Measurements from ENCODE around the gene STXBP6. TPM values are rescaled to one million over a fixed set of nuclear protein-coding genes. Genes with fewer than 3 reads are reported as not detected.

The STXBP6 gene
- total and polyA plus RNA-seq, 10 of the 15 experiments (the other 5 are each of a cell fraction or from before 2014, with no cell fraction given), result 1.2 to 47.3 (median 1.9) TPM

DNA sequence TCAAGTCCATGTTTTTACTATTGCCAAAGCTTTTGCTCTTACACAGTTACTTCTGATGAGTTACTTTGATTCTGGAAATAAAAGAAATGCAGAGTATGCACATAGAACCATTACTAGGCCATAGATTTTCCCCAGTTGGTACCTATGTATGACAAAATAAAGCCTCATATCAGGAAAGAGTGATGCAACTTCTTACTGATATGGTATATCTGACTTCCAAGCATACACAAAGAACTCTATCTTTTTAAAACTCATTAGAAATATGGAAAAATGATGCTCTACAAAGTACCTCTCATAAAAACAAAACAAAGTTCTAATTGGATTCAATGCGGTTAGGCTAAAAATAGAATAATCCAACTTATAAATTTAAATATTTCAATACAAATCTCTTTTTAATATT, 92.1 kb downstream of the STXBP6 start:
- H3K27ac ChIP-seq (ENCODE audit: control insufficient read depth, insufficient read depth), result no peak overlapping the region
- no peaks in the 10 kb centered on the region for H3K79me2 ChIP-seq (ENCODE audit: control insufficient read depth, insufficient read depth, low read length)
- no peak for DNase-seq (ENCODE audit: low read depth, low spot score)
- no peak overlapping the region for H2AFZ ChIP-seq (ENCODE audit: control insufficient read depth, low read depth, low read length)
- no peak overlapping the region for H3K4me3 ChIP-seq
- no peaks in the 10 kb centered on the region for H3K36me3 ChIP-seq (ENCODE audit: control insufficient read depth in 2 of 2, insufficient read depth in 2 of 2, low read length in 1 of 2)
- TF ChIP-seq, protein P1, sequence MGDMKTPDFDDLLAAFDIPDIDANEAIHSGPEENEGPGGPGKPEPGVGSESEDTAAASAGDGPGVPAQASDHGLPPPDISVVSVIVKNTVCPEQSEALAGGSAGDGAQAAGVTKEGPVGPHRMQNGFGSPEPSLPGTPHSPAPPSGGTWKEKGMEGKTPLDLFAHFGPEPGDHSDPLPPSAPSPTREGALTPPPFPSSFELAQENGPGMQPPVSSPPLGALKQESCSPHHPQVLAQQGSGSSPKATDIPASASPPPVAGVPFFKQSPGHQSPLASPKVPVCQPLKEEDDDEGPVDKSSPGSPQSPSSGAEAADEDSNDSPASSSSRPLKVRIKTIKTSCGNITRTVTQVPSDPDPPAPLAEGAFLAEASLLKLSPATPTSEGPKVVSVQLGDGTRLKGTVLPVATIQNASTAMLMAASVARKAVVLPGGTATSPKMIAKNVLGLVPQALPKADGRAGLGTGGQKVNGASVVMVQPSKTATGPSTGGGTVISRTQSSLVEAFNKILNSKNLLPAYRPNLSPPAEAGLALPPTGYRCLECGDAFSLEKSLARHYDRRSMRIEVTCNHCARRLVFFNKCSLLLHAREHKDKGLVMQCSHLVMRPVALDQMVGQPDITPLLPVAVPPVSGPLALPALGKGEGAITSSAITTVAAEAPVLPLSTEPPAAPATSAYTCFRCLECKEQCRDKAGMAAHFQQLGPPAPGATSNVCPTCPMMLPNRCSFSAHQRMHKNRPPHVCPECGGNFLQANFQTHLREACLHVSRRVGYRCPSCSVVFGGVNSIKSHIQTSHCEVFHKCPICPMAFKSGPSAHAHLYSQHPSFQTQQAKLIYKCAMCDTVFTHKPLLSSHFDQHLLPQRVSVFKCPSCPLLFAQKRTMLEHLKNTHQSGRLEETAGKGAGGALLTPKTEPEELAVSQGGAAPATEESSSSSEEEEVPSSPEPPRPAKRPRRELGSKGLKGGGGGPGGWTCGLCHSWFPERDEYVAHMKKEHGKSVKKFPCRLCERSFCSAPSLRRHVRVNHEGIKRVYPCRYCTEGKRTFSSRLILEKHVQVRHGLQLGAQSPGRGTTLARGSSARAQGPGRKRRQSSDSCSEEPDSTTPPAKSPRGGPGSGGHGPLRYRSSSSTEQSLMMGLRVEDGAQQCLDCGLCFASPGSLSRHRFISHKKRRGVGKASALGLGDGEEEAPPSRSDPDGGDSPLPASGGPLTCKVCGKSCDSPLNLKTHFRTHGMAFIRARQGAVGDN (IDR thresholded peaks at IDR 0.05), result no peak
- TF ChIP-seq, protein P2, sequence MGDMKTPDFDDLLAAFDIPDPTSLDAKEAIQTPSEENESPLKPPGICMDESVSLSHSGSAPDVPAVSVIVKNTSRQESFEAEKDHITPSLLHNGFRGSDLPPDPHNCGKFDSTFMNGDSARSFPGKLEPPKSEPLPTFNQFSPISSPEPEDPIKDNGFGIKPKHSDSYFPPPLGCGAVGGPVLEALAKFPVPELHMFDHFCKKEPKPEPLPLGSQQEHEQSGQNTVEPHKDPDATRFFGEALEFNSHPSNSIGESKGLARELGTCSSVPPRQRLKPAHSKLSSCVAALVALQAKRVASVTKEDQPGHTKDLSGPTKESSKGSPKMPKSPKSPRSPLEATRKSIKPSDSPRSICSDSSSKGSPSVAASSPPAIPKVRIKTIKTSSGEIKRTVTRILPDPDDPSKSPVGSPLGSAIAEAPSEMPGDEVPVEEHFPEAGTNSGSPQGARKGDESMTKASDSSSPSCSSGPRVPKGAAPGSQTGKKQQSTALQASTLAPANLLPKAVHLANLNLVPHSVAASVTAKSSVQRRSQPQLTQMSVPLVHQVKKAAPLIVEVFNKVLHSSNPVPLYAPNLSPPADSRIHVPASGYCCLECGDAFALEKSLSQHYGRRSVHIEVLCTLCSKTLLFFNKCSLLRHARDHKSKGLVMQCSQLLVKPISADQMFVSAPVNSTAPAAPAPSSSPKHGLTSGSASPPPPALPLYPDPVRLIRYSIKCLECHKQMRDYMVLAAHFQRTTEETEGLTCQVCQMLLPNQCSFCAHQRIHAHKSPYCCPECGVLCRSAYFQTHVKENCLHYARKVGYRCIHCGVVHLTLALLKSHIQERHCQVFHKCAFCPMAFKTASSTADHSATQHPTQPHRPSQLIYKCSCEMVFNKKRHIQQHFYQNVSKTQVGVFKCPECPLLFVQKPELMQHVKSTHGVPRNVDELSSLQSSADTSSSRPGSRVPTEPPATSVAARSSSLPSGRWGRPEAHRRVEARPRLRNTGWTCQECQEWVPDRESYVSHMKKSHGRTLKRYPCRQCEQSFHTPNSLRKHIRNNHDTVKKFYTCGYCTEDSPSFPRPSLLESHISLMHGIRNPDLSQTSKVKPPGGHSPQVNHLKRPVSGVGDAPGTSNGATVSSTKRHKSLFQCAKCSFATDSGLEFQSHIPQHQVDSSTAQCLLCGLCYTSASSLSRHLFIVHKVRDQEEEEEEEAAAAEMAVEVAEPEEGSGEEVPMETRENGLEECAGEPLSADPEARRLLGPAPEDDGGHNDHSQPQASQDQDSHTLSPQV (IDR thresholded peaks at IDR 0.05), result no peak
- no peak for TF ChIP-seq HCFC1 (IDR thresholded peaks at IDR 0.05; ENCODE audit: low read length)
- TF ChIP-seq MYC (IDR thresholded peaks at IDR 0.05; ENCODE audit: insufficient read depth, insufficient read length, insufficient replicate concordance, low read length, severe bottlenecking), result no peak
- no peak for TF ChIP-seq TCF3 (IDR thresholded peaks at IDR 0.05; ENCODE audit: borderline replicate concordance, insufficient read depth, low read depth, low read length)
- ChIA-PET SMC1A (ENCODE audit: uncharacterized antibody, unreplicated experiment) (interaction anchor here (1.3 to 19.2 kb wide), 8 partner anchors 16 to 151 kb away, joined by 5 to 390 read pairs (median 33); no protein-coding TSS in a partner anchor), POLR2A (interaction anchor here (0.5 to 1.8 kb wide), 6 partner anchors 8 to 683 kb away, joined by 3 to 5 read pairs (median 4); no protein-coding TSS in a partner anchor), CTCF (interaction anchor here (1.4 to 2.0 kb wide), 2 partner anchors 8 to 18 kb away, joined by 6 read pairs; no protein-coding TSS in a partner anchor), RAD21 (ENCODE audit: unreplicated experiment) (interaction anchor here (0.6 to 7.3 kb wide), 10 partner anchors 7 to 247 kb away, joined by 3 to 72 read pairs (median 4); no protein-coding TSS in a partner anchor)
- no TSS peak for BruUV-seq (replicated peaks)
- no peaks in the 10 kb centered on the region for H3K9me3 ChIP-seq (replicated peaks; ENCODE audit: control insufficient read depth, insufficient read depth, low read length)
- H3K9ac ChIP-seq (ENCODE audit: control insufficient read depth, insufficient read depth, low read length), result no peak overlapping the region
- H3K27me3 ChIP-seq (replicated peaks in 1 of 2; ENCODE audit: control insufficient read depth in 2 of 2, insufficient read depth in 2 of 2, low read length in 1 of 2), result no peaks in the 10 kb centered on the region
- no peak overlapping the region for H3K4me2 ChIP-seq (ENCODE audit: control insufficient read depth, insufficient read depth)
- no peaks in the 10 kb centered on the region for H4K20me1 ChIP-seq (ENCODE audit: control insufficient read depth, insufficient read depth)
- in situ Hi-C loops (cut with MboI) (no loop called here), intact Hi-C loops (cut with micrococcal nuclease; ENCODE audit: unreplicated experiment) (no loop called here)
- H3K4me1 ChIP-seq (ENCODE audit: control insufficient read depth, insufficient read depth, low read length), result peaks cover 6% of the 10 kb centered on the region
- 90% methylated on average over 1 of the region's 1 CpG for WGBS (ENCODE audit: insufficient coverage, insufficient replicate concordance, low lambda C conversion rate, missing lambda C conversion rate)
- no peak for FAIRE-seq
- no peak for ATAC-seq
